Inflammatory macrophage treated with lipopolysaccharide for 4 hours (primary cell): ENCODE measurements around the gene GAPDHS.
A peak's percentile ranks its signal among the peaks of the same experiment; 100 is the strongest.

Experiments
- DNase-seq: peaks from one replicate; pipeline ENCODE4 v3.0.0-alpha.2; 2020

The GAPDHS gene

DNA sequence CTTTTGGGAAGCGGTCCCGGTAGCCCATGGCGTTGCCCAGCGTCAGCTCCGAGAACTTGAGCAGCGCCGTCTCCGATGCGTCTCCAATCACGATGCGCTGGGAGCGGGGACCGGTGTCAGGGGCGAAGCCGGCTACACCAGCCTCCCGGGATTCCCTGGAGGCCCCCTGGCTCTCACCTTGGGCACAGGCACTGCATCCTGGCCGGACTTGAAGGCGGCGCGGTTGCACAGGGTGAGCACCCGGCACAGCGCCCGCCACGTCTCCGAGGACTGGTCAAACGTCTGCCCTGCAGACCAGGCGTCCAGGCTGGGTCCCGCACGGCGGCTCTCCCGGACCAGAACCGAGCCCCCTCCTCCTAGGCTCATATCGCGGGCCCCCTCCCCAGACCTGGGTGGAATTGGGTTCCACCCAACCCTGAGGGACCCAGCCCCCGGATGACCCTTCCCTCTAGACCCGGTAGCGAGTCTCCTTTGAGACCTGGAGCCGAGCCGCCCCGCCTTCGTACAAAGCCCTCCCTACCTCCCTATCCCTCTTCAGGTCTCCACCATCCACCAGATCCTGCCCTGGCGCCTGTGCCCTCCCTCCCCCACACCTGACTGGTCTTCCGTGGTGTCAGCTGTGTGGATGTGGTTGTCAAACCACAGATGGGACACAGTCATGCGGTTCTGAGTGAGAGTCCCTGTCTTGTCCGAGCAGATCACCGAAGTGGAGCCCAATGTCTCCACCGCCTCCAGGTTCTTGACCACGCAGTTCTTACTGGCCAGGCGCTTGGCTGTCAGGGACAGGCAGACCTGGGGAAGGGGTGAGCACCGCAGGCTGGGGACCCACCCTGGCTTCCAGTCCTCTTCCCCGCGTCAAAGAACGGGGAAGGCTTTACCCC is 25.4 kb downstream of the GAPDHS start:
- DNase-seq, result no peak

DNA sequence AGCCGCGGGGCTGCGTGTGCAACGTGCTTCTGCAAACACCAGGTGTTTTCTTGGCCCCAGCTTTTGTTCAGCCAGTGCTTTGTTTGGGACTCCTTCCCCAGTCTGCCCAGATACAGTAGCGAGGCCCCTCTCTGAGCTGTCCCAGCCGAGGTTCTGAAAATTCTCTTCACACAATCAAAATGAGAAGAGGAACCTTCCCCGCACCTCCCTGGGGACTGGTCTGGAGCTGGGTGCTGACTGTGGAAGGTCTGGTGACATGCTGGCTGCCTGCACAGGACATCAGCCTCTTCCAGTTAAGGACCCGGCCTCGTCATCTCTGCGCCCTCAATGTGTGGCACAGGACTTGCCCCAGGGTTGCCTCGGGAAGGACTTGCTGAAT is 26.0 kb downstream of the GAPDHS start:
- DNase-seq, result no peak

GRCh38 chr19:35559781-35560180 is 26.5 kb downstream of the GAPDHS start:
- DNase-seq, result no peak

DNA sequence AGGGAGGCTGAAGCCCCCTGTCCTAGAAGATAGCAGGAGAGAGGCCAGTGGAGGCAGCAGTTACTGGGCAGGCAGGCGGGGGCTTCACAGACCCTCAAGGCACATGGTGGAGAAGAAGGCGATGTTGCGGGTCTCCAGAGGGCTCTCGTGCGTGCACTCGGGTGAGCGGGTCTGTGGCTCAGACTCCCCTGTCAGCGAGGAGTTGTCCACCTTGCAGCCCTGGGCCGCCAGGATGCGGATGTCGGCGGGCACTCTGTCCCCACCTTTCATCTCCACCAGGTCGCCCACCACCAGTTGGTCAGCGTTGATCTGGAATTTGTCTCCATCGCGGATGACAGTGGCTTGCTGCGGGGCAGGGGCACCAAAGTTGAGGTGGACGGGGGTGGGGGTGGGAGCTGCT is 27.0 kb downstream of the GAPDHS start:
- DNase-seq, result no peak

- no peak for DNase-seq
These were observed 27.4 kb downstream of the GAPDHS start for GRCh38 chr19:35560677-35561076.

GRCh38 chr19:35561436-35561835 is 28.2 kb downstream of the GAPDHS start:
- DNase-seq, result no peak

DNA sequence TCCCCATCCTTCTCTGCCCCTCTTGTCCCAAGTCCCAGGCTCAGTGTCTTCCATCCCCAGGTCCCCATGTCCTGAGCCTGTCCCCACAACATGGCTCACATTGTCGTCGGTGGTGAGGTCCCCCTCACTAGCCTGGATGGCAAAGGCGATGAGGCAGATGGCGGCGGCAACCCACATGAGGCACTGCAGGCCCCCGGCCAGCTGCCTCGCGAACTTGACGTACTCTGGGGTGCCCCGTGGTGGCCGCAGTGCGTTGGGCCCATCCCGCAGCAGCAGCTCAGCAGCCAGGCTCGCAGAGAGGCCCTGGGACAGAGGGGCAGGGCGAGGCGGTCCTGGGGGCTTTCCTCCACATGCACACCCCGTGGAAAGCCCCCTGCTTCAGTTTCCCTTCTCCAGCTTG is 29.1 kb downstream of the GAPDHS start:
- DNase-seq, result no peak

DNA sequence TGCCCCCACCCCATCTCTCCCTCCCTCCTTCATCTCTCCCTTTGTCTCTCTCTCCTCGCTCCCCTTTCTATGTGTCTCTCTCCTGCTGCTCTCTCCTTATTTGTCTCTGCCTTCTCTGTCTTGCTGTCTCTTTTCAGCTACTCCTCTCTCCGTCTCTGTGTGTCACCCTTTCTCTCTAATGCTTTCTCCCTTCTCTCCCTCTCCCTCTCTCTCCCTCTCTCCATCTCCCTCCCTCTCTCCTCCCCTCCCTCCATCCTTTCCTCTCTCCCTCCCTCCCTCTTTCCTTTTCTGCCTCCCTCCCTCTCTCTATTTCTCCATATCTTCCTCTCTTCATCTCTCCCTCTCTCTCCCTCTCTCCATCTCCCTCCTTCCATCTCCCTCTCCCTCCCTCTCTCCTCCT is 29.5 kb downstream of the GAPDHS start:
- no peak for DNase-seq

GRCh38 chr19:35563207-35563829 is 30.1 kb downstream of the GAPDHS start, which contains the start of gene ATP4A:
TSS of gene ATP4A (minus strand) at chr19:35563658. CDS start at chr19:35563629, 29 bp downstream.
- no peak for DNase-seq

DNA sequence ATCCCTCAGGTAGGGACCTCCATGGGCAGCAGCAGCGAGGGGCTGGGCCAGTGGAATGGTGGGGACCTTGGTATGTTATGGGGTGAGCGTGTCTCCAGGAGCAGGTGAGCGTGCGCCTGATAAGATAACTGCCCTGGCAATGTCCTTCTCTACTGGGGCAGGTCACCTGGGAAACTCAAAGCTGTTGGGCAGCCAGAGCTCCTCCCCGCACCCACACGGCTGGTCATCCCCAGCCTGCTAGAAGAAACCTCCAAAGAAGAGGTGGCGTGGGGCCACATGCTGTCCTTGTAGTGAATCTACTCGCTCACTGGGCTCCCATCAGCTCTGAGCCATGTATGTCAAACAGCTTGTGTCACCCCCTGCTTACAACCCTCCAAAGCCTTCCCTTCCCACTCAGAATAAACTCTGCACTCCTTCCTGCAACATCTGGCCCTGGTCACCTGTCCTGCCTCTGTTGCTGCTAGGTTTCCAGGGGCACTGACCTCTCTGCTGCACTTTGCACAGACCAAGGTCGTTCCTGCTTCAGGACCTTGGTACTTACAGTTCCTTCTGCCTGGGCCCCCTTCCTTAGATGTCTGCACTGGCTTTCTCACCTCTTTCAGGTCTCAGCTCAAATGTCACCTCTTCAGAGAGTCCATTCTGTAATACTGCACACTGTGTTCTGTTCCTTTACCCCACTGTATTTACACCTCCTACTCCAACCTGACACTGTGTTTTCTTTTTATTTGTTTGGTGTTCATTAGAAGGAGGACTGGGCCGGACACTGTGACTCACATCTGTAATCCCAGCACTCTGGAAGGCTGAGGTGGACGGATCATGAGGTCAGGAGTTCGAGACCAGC is 32.0 kb downstream of the GAPDHS start:
- DNase-seq, result no peak

GRCh38 chr19:35566738-35567137 is 33.5 kb downstream of the GAPDHS start:
- no peak for DNase-seq

DNA sequence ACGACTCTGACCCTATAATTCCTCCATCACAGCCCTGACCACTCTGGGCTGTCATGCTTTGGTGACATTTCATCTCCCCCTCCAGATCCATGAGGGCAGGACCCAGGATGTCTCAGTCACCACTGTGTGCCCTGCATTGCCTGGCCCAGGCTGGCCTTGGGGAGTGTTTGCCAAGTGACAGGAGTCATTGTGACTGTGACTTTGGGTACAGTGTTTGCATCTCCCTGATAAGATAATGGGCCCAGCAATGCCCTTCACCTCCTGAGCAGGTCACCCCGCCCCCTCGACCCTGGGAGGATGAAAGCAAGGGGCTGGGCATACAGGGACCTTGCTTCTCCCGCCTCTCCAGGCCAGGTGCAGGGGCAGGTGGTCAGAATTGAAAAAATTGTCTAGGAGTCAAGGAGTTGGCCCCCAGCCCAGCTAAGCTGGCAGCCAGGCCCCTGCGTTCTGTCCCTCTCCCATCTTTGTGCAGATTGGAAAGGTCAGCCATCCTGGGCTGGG is 36.1 kb downstream of the GAPDHS start:
- no peak for DNase-seq

DNA sequence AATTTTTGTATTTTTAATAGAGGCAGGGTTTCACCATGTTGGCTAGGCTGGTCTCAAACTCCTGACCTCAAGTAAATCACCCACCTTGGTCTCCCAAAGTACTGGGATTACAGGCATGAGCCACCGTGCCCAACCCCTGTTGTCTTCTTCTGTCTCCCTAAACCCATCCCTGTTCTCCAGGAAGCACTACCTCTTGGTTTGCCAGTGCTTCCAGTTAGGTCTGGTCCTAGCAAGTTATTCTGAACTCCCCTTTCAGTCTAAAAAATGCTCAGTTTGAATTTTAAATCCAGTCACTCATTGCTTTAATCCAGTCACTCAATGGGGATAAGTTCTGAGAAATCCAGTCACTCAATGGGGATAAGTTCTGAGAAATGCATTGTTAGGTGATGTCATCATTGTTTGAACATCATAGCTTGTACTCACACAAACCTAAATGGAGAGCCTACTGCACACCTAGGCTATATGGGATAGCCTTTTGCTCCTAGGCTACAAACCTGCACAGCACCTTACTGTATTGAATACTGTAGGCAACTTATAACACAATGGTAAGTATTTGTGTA is 38.2 kb downstream of the GAPDHS start:
- DNase-seq, result no peak

- DNase-seq, result no peak
These were observed 44.7 kb downstream of the GAPDHS start for GRCh38 chr19:35577918-35578317.

GRCh38 chr19:35578707-35579106 is 45.5 kb downstream of the GAPDHS start:
- DNase-seq, result no peak

GRCh38 chr19:35582760-35583159 is 49.5 kb downstream of the GAPDHS start:
- DNase-seq, result no peak

DNA sequence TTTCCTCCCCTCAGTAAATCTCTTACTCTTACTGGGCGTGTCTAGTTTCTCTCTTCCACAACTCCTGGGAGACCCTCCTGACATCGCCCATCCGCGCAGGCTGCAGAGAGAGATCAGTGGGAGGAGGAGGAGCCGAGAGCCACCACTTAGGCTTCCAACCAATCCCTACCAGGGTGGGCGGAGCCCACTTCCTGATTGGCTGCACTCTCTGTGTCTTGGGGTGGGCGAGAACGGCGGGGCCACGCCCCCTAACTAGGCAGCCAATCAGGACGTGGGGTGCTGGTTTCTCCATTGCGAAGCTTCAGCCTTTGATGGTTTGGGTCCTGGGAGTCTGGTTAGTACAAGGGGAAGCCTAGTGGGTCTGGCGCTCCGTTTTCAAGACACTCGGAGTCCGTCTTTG is 52.6 kb downstream of the GAPDHS start, which contains the start of gene PMIS2:
Gene PMIS2, plus strand, starts transcription at position 326 of the 400 bp plus-strand sequence. CDS start 87 bp downstream, outside the sequence.
- no peak for DNase-seq

GRCh38 chr19:35587321-35587720 is 54.1 kb downstream of the GAPDHS start:
- DNase-seq, result no peak

- no peak for DNase-seq
These were observed 57.6 kb downstream of the GAPDHS start for GRCh38 chr19:35590875-35591274.

- peak; percentile 26 for DNase-seq
These were observed 59.0 kb downstream of the GAPDHS start for GRCh38 chr19:35592226-35592625.
